HG02884 (cell line): Measurements from ENCODE around the gene CHST5.
"Not testable (repeated sequence)": the region's sequence is repeated elsewhere in the genome, so short reads cannot be mapped to it uniquely, and the experiment has no call there.

ENCODE experiments used
- ATAC-seq: cut with Tn5 transposase; IDR thresholded peaks from one replicate; pipeline ENCODE4 v1.9.1; 2021; ENCODE audit warnings: mild to moderate bottlenecking, moderate library complexity; ENCODE audit not compliant: unreplicated experiment

CHST5 gene

DNA sequence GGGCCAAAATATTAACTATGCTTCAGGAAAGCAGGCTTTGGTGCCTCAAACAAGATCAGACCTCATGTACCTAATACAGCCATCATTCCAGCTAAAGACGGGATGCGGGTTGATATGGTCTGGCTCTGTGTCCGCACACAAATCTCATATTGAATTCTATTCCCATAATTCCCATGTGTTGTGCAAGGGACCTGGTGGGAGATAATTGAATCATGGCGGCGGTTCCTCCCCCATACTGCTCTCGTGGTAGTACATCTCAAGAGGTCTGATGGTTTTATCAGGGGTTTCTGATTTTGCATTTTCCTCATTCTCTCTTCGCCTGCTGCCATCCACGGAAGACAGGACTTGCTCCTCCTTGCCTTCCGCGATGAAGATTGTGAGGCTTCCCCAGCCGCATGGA is 21.6 kb downstream of the CHST5 start:
- no peak for ATAC-seq

GRCh38 chr16:75506574-75506973 is 29.3 kb downstream of the CHST5 start:
- ATAC-seq: no peak

DNA sequence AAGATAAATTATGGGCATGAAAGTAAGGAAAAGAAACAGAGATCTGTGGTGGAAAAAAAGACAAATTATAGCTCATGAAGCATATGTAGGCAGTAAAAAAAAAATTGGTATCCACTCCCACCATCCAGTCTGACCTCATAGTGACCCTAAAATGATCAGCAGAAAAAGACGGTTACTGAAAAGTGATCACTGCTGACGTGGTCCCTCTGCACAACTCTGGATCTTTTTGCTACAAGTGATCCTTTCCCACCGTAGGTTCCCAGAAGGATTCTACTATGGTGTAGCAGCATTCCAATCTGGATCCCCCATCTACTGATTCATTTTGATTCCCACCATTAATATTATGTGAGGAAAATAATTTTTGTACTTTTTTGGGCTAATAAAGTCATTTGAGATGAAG is 29.8 kb downstream of the CHST5 start:
- ATAC-seq: no peak

- no peak for ATAC-seq
Observed at GRCh38 chr16:75503801-75504200, 32.1 kb downstream of the CHST5 start.

DNA sequence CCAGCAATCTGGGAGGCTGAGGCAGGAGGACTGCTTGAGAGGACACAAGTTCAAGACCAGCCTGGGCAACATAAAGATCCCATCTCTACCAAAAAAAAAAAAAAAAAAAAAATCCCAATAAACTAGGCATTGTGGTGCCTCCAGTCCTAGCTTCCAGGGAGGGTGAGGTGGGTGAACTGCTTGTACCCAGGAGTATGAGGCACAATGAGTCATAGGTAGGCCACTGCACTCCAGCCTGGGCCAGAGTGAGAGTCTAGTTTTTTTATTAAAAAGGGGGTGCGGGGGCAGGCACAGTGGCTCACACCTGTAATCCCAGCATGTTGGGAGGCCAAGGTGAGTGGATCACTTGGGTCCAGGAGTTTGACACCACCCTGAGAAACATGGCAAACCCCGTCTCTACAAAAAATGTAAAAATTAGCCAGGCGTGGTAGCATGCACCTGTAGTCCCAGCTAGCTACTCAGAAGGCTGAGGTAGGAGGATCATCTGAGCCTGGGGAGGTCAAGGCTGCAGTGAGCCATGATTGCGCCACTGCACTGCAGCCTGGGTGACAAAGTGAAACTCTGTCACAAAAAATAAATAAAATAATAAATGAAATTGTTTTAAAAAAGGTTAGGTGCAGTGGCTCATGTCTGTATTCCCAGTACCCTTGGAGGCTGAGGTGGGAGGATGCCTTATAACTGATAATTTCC is 32.8 kb downstream of the CHST5 start:
- ATAC-seq: no peak

DNA sequence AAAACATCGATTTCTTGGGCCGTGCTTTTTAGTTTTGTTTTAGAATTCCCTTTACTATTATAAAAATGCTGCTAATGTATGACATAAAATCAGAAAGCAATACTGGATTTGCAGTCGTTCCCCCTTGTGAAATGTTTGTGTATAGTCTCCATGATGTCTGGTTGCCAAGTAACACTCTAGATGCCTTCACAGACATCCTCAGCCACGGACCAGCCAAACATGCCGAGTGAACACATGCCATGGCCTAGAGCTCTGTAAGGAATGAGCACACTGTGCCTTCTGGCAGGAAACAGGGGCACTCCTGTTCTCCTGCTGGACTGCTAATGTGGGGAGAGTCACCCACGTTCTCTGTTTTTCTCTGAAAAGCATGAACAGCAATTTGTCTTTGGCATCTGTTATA is 34.1 kb downstream of the CHST5 start:
- not testable (repeated sequence) for ATAC-seq

DNA sequence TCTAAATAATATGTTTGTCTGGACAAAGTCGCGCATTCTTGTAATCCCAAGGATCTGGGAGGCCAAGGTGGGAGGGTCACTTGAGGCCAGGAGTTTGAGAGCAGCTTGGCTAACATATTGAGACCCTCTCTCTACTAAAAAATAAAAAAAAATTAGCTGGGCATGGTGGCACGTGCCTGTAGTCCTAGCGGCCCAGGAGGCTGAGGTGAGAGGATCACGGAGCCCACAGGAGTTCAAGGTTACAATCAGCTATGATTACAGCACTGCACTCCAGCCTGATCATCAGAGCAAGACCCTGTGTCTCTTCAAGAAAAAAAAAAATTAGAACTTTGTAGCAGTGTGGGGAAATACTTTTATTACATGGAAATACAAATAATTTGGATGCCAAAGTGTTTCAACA is 34.5 kb downstream of the CHST5 start:
- ATAC-seq: no peak

- ATAC-seq: not testable (repeated sequence)
Observed at GRCh38 chr16:75498605-75499322, 37.1 kb downstream of the CHST5 start.

GRCh38 chr16:75497558-75497957 is 38.4 kb downstream of the CHST5 start:
- ATAC-seq: no peak

DNA sequence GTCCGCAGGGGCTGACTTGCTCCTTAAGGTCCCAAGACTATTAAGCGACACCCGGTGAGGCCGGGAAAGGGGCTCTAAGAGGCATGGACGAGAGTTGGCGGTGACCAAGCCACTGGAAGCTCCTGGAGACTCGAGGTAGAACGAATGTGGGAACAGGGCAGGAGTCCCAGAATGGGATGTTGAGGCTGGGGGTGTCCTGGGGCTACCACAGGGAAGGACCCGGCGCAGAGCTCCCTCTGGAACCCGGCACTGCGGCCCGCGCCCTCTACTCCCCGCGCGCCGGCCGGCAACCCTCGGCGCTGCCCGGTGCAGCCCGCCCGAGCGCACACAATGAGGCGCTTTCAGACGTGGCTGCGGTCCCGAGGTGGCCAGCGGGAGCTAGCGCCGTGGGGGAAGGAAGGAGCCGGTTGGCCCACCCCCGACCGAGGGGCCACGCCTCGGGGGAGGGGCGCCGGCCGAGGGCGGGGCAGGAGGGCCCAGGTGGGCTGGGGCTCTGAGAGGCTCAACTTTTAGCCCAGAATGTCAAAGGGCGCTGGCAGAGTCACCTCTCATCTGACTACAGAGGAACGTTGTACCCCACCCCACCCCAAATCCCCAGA is 40.7 kb downstream of the CHST5 start, which contains the start of gene CHST6:
TSS of gene CHST6 (minus strand) at position 366 of the 599 bp plus-strand sequence. CDS start 15,613 bp downstream, outside the sequence.
- ATAC-seq: peak; percentile 71

- ATAC-seq: no peak
Observed at GRCh38 chr16:75494661-75495075, 41.2 kb downstream of the CHST5 start.

GRCh38 chr16:75494184-75494583 is 41.7 kb downstream of the CHST5 start:
- ATAC-seq: no peak

DNA sequence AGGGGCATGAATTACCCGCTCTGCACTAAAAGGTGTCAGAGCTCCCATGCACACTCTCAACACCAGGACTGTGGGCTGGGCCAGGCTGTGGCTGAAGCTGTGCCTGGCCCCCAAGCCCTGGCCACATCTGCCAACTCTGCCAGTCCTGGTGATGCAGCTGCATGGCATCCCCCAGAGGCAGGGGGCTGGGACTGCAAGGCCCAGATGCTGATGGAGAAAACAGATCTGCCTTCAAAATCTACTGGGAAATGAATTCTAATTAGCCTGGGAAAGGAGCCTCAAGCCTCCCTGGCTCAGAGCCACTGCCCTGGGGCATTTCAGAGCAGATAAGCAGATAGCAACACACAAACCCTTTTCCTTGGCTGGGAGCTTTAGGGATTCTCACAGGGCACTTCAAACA is 44.0 kb downstream of the CHST5 start:
- ATAC-seq: no peak

DNA sequence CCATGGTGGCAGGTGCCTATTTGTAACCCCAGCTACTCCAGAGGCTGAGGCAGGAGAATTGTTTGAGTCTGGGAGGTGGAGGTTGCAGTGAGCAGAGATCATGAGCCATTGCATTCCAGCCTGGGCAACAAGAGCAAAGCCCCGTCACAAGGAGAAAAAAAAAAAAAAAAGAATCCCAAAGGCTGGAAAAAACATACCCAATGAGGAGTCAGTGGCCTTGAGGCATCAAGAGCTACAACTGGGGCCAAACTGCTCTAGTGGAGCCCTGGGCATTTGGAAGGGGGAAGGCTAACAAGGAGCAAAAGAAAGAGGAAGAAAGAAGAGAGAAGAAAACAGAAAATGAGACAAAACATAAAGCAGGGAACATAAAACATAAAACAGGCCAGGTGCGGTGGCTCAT is 47.6 kb downstream of the CHST5 start:
- ATAC-seq: no peak

- peak; percentile 51 for ATAC-seq
Observed at GRCh38 chr16:75486676-75487313, 49.1 kb downstream of the CHST5 start.

- ATAC-seq: no peak
Observed at GRCh38 chr16:75486014-75486675, 49.8 kb downstream of the CHST5 start.

- peak; percentile 58 for ATAC-seq
Observed at GRCh38 chr16:75485230-75486013, 50.5 kb downstream of the CHST5 start.

GRCh38 chr16:75483222-75483621 is 52.7 kb downstream of the CHST5 start:
- no peak for ATAC-seq

GRCh38 chr16:75482434-75483205 is 53.3 kb downstream of the CHST5 start:
- ATAC-seq: no peak
